Muscle layer of colon (tissue), 2 donors: ENCODE data around the gene RASSF8.

ENCODE experiments used
- H3K27ac ChIP-seq: one replicate; pipeline ENCODE4 v1.7.0; 2013; ENCODE audit warnings: low read depth, mild to moderate bottlenecking, low read length, moderate library complexity
- H3K27me3 ChIP-seq, 2 donors: one replicate each; pipeline ENCODE4 v1.7.0; 2013; ENCODE audit warnings: low read length in 2 of 2, mild to moderate bottlenecking in 2 of 2; ENCODE audit not compliant: insufficient read depth in 2 of 2, control insufficient read depth in 1 of 2
- H3K36me3 ChIP-seq: one replicate; pipeline ENCODE4 v1.7.0; 2013; ENCODE audit warnings: mild to moderate bottlenecking, low read length; ENCODE audit not compliant: insufficient read depth
- H3K4me1 ChIP-seq: one replicate; pipeline ENCODE4 v1.7.0; 2013; ENCODE audit warnings: mild to moderate bottlenecking, low read length; ENCODE audit not compliant: insufficient read depth
- H3K4me3 ChIP-seq, 2 donors: one replicate each; pipeline ENCODE4 v1.7.0; 2013; ENCODE audit warnings: low read length in 2 of 2, low read depth in 1 of 2, mild to moderate bottlenecking in 1 of 2, moderate library complexity in 1 of 2
- H3K9ac ChIP-seq: one replicate; pipeline ENCODE4 v1.7.0; 2013; ENCODE audit warnings: low read length
- H3K9me3 ChIP-seq: one replicate; pipeline ENCODE4 v1.7.0; 2013; ENCODE audit warnings: mild to moderate bottlenecking, low read length
- donor health status: abdominal sarcoma.
- donor health status: Adenocarcinoma of cecum.

RASSF8 gene, protein sequence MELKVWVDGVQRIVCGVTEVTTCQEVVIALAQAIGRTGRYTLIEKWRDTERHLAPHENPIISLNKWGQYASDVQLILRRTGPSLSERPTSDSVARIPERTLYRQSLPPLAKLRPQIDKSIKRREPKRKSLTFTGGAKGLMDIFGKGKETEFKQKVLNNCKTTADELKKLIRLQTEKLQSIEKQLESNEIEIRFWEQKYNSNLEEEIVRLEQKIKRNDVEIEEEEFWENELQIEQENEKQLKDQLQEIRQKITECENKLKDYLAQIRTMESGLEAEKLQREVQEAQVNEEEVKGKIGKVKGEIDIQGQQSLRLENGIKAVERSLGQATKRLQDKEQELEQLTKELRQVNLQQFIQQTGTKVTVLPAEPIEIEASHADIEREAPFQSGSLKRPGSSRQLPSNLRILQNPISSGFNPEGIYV

DNA sequence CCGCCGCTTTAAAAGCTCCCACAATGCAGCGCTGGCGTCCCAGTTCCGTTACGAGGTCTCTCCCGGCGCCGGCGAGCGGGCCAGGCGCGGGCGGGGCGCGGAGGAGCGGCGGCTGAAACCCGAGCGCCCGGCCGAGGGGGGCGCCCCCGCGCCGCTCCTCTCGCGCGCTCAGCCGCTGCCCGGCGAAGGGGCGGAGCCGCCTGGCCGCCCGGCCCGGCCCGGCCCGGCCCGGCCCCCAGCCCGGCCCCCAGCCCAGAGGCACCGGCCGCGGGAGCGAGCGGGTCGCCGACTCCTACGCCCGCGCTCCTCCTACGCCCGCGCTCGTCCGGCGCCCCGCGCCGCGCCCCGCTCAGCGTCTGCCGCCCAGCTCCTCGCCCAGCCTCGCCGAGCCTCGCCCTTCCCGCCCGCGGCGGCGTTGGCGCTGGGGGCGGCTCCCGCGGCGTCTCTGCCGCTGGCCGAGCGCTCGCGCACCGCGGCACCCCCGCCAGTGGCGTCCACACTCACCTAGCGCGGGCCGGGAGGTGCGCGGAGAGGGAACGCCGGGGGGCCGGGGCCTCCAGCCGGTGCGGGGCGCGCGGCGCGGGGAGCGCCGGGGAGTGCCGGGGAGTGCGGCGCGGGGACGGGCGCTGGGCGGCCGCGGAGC, at the start of gene RASSF8:
RASSF8 (plus strand) TSS at position 255 of the 643 bp plus-strand sequence. CDS start 96,662 bp downstream, outside the sequence.
- H3K27me3 ChIP-seq: no peaks in the 10 kb centered on the region
- H3K9ac ChIP-seq: peak within 1 kb of the TSS; percentile 74
- H3K36me3 ChIP-seq: no peaks in the 10 kb centered on the region
- H3K27ac ChIP-seq: peak within 1 kb of the TSS; percentile 91
- H3K4me3 ChIP-seq: peak within 1 kb of the TSS; percentile 78 to 93
- no peaks in the 10 kb centered on the region for H3K9me3 ChIP-seq
- H3K4me1 ChIP-seq: peaks cover 31% of the 10 kb centered on the region

DNA sequence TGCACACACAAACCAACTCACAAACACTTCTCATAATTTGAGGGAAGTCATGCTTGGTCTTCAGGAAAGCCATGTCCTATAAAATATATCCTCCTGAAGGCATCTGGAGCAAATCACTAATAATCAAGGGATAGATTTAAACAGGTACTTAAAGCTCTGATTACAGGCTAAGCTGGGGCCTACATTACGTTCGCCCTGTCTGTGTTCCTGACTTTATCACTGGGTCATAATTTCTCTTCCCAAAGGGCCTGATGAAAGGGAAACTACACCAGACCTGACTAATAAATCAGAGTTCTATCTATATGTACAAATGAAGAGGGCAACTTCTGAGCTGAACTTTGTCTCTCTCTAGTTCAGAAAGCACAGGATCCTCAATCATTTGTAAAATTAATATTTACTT, 43.9 kb upstream of the RASSF8 start:
- Histone ChIP-seq H3K27ac (no peak overlapping the region), H3K4me3 (no peak overlapping the region), H3K4me1 (no peaks in the 10 kb centered on the region), H3K27me3 (no peaks in the 10 kb centered on the region), H3K9ac (no peak overlapping the region), H3K9me3 (no peaks in the 10 kb centered on the region), H3K36me3 (no peaks in the 10 kb centered on the region)

DNA sequence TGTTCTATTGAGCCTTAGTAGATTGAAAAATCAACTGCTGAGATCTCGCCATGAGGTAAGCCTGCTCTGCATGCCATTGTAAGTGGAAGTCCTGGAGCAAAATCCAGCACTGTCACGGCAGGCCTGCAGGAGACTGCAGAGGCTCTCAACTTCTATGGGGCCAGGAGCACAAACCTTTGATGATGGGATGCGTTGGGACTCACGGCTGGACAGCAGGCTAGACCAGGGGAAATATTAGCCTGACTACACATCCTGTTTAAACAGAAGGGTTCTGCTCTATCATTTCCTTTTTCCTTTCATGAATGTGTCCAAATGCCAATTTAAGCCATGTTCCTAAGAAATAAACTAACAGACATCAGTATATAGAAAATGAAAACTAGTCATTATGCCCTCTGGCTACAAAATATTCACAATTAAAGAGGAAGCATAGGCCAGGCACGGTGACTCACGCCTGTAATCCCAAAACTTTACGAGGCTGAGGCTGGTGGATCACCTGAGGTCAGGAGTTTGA, 33.9 kb upstream of the RASSF8 start:
- no peak overlapping the region for H3K27ac ChIP-seq
- no peak overlapping the region for H3K4me3 ChIP-seq
- no peaks in the 10 kb centered on the region for H3K27me3 ChIP-seq
- no peaks in the 10 kb centered on the region for H3K4me1 ChIP-seq
- H3K36me3 ChIP-seq: no peaks in the 10 kb centered on the region
- no peaks in the 10 kb centered on the region for H3K9me3 ChIP-seq
- no peak overlapping the region for H3K9ac ChIP-seq

GRCh38 chr12:25925064-25925463, 33.4 kb upstream of the RASSF8 start:
- no peaks in the 10 kb centered on the region for H3K4me1 ChIP-seq
- no peaks in the 10 kb centered on the region for H3K9me3 ChIP-seq
- no peaks in the 10 kb centered on the region for H3K36me3 ChIP-seq
- H3K27ac ChIP-seq: no peak overlapping the region
- no peaks in the 10 kb centered on the region for H3K27me3 ChIP-seq
- H3K9ac ChIP-seq: no peak overlapping the region
- no peak overlapping the region for H3K4me3 ChIP-seq

DNA sequence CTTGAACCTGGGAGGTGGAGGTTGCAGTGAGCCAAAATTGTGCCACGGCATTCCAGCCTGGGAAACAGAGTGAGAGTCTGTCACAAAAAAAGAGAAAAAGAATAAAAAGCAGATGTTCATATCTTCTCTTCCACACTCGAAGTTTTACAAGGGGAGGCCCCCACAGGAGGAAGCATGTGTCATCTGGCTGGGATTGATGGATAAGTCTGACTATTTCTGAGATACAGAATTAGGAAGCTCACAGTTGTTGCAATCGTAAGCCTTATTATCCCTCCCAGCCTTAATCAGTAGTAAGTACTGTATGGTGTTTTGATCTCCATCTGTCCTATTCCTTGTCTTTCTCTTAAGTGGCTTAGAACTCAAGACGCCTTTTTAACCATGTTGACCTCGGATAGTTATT, 31.9 kb upstream of the RASSF8 start:
- H3K4me3 ChIP-seq: no peak overlapping the region
- H3K9ac ChIP-seq: no peak overlapping the region
- no peaks in the 10 kb centered on the region for H3K36me3 ChIP-seq
- no peaks in the 10 kb centered on the region for H3K4me1 ChIP-seq
- no peak overlapping the region for H3K27ac ChIP-seq
- no peaks in the 10 kb centered on the region for H3K27me3 ChIP-seq
- H3K9me3 ChIP-seq: no peaks in the 10 kb centered on the region

DNA sequence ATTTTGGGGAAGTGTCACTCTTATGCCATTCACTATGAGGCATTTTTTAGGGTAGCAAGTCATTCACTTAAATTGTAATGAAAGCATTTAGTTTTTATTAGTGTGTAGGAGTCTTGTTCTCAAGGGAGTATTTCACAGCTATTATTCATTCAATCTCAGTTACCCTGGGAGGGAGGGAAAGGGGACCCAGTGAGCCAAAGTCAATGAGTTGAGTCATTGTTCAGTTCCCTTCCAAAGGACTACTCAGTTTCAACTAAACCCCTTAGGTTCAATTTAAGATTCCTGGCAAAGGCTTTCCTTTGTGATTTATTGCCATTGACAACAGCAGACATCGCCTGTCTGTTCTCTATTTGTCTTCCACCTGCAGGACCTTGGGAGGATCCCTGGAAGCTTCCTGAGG, 29.3 kb upstream of the RASSF8 start:
- H3K4me1 ChIP-seq: no peaks in the 10 kb centered on the region
- H3K36me3 ChIP-seq: no peaks in the 10 kb centered on the region
- H3K9ac ChIP-seq: no peak overlapping the region
- H3K9me3 ChIP-seq: no peaks in the 10 kb centered on the region
- no peak overlapping the region for H3K4me3 ChIP-seq
- no peaks in the 10 kb centered on the region for H3K27me3 ChIP-seq
- H3K27ac ChIP-seq: no peak overlapping the region

DNA sequence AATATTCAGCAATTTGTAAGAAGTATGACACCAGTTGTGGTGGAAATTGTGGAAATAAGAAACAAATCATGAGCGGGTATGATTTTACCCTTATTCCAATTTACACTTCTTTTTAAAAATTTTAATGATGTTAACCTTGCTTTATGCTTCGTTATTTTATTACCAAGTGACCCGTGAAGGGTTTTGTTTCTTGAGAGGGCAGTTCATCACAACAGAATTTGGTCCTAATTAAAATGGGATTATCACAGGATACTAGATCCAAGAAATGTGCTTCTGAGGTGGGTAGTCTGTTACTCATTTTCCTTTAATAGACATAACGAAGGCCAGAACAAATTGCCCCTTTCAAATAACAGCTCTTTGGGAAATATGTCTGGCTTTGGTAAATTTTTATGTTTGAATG, 25.5 kb upstream of the RASSF8 start:
- no peak overlapping the region for H3K4me3 ChIP-seq
- no peaks in the 10 kb centered on the region for H3K36me3 ChIP-seq
- H3K9me3 ChIP-seq: no peaks in the 10 kb centered on the region
- no peak overlapping the region for H3K9ac ChIP-seq
- H3K27ac ChIP-seq: no peak overlapping the region
- H3K4me1 ChIP-seq: no peaks in the 10 kb centered on the region
- H3K27me3 ChIP-seq: no peaks in the 10 kb centered on the region

DNA sequence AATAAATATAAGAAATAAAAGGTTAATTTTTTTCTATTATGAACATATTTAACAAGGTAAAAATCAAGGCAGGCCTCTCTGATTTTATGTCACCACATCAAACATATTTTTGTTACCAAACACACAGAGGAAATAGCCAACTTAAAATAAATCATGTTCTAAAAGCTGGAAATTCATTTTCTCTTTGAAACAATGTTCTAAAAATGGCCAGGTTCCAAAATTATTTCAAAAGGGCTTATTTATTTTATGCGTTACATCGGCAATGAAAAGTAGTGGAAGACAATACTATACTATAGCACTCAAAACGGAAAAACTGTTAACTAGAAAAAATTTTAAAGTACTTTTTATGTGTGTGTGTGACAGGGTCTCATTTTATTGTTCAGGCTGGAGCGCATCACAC, 24.0 kb upstream of the RASSF8 start:
- H3K27ac ChIP-seq: no peak overlapping the region
- H3K9me3 ChIP-seq: no peaks in the 10 kb centered on the region
- no peak overlapping the region for H3K9ac ChIP-seq
- H3K4me1 ChIP-seq: no peaks in the 10 kb centered on the region
- no peaks in the 10 kb centered on the region for H3K27me3 ChIP-seq
- H3K4me3 ChIP-seq: no peak overlapping the region
- H3K36me3 ChIP-seq: no peaks in the 10 kb centered on the region

GRCh38 chr12:25935355-25936144, 22.9 kb upstream of the RASSF8 start:
- H3K9me3 ChIP-seq: no peaks in the 10 kb centered on the region
- H3K4me3 ChIP-seq: no peak overlapping the region
- H3K36me3 ChIP-seq: no peaks in the 10 kb centered on the region

DNA sequence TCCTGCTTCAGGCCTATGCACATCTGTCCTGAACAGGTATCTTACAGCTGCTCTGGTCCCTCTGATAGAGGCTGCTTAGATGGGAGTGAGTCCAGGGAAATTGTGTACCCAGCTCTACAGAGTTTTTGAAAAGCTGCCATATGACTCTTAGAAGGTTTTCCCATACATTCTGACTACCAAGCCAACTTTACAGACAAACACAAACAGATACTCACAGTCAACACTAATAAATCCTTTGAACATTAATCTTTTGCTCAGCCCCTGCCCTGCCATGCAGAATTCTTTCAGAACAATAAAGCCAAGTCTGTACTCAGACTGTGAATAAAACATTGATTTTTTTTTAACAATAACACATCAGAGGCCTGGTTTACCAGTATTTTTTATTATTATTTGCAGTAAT, 21.4 kb upstream of the RASSF8 start:
- Histone ChIP-seq H3K4me3 (no peak overlapping the region), H3K9ac (no peak overlapping the region), H3K36me3 (no peaks in the 10 kb centered on the region), H3K9me3 (no peaks in the 10 kb centered on the region), H3K27me3 (no peaks in the 10 kb centered on the region), H3K4me1 (no peaks in the 10 kb centered on the region), H3K27ac (no peak overlapping the region)

More at GRCh38 chr12:25935355-25936144, 22.9 kb upstream of the RASSF8 start:
- Histone ChIP-seq H3K27ac (no peak overlapping the region), H3K27me3 (no peaks in the 10 kb centered on the region), H3K9ac (no peak overlapping the region), H3K4me1 (no peaks in the 10 kb centered on the region)

- Histone ChIP-seq H3K27me3 (no peaks in the 10 kb centered on the region), H3K4me1 (no peaks in the 10 kb centered on the region), H3K9me3 (no peaks in the 10 kb centered on the region), H3K4me3 (no peak overlapping the region), H3K27ac (no peak overlapping the region), H3K9ac (no peak overlapping the region), H3K36me3 (no peaks in the 10 kb centered on the region)
Observed at GRCh38 chr12:25938581-25938980, 19.9 kb upstream of the RASSF8 start.
